NCI-H510A (cell line): ENCODE measurements around the gene HIVEP1.

Experiments used
- DNase-seq: peaks from one replicate; lab custom pipeline; 2025; lab: John Stamatoyannopoulos, UW

HIVEP1 gene

DNA sequence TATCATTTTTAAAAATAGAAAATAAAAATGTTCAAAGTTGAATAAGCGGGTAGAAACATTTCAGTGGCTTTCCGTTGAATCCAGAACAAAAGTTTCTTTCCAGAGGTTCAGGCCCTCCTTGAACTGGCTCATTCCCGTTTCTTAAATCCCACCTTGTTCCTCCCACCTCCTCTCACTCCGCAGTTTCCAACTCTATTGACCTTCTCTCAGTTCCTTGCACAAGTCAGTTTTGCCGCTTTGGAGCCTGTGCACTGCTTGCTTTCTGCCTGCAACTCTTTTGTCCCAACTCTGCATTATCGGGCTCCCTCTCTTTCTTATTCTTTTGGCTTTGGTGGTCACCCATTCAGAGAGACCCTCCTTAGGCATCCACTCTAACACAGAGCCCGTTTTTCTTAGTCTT lies 178.1 kb downstream of the HIVEP1 start:
- no peak for DNase-seq

DNA sequence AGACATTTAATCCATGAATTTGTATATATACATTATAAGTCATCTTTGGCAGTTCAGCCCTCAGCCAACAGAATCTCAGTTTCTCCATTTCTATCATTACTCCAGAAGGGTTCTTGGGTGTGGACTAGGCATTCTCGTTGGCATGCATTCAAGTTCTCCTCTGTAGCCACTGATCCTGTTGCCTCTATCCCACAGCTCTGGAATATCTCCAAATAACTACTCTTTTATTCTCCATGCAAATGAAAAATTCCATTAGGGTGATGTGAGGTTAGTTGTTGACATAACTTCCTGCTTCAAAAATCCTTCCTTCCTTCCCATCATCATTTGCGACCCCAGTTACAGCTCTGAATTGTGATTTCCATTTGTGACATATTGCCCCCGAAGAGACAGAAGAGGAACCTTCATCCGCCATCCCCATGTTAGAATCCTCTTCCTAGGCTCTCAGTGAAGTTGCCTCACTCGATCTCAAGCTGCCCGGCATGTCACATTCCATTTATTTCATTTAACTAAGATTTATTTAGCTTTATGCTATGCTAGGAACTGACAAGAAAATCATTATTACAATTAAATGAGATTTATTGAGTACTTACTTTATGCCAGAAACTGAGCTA lies 184.3 kb downstream of the HIVEP1 start:
- no peak for DNase-seq

DNA sequence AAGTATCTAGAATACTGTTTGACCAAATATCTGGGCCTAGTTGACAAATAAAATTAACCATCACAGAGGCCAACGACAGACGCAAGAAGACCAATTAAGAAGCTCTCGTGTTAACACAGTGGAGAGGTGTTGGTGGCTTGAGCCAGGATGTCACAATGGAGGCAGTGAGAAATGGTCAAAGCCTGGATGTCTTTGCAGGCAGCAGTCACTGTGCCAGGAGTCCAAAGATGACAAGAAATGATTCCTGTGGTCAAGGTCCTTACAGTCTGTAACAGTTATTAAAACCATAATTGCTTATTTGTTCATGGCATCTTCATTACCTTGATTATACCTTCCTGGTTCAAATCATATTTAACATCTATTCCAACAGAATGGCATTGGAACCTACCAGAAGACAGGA lies 186.7 kb downstream of the HIVEP1 start:
- DNase-seq = no peak

DNA sequence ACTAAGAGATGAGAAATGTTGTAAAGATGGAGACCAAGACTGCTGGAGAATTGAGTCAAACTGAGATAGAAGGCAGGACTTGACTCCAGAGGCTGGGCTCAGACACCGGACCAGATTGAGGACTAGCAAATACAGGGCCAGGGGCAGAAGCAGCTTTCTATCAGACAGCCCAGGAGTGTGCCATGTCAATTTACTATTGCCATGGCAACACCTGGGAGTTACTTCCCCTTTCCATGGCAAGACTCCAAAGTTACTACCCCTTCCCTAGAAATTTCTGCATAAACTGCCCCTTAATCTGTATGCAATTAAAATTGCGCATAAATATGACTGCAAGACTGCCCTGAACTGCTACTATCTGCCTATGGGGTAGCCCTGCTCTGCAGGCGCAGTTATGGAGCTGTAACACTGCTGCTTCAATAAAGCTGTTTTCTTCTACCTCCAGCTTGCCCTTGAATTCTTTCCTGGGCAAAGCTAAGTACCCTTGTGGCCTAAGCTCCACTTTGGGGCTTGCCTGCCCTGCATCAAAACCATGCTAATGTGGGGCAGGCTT lies 188.0 kb downstream of the HIVEP1 start:
- DNase-seq = no peak

DNA sequence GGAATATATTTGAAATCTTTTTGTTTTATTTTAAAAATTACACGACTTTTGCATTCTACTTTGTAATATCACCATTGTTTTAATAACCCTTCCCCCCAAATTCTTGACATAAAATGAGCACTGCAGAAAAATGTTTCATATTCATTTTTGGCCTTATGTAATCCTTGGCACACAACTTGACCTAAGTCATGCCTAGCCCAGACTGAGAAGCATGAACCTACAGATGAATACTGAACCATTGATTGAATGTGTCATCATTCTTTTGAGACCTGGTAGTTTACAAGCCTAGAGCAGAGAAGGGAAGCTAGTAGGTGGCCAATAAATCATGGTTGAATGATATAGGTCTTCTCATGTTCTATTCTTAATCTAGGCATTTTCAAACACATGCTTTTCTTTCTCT lies 188.6 kb downstream of the HIVEP1 start:
- no peak for DNase-seq

DNA sequence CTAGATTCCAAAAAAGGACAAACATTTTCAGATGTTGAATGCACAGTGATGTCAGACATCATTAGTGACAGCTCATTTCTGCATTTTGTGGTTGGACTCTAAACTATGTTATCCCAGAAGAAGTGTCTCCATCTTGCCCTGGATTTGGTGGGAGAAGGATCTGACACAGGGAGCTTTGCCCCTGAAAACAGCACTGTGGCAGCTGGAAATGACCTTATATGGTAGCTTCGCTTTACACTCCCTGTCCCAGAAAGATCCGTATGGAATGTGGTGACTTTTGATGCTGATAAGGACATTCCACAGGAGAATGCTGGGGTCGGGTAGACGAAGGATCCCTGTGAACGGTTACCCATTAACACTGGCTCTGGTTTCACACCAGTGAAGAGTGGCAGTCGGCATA lies 190.9 kb downstream of the HIVEP1 start:
- DNase-seq = no peak

DNA sequence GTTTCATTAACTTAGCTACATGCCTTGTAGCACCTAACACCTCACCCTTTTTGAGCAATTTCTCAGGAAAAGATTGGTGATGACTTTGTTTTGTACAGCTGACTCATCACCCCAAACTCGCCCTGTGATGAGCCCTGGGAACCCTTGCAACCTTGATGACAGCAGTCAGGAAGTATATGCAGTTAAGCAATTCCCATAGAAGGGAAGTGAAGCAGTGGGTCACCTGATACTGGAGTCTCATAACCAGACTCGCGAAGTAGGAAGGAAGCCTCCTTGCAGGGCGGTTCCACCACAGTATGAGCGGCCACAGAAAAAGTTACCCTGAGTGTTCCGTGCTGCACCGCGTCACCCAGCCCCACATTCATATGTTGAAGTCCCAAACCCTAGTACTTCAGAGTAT lies 196.1 kb downstream of the HIVEP1 start:
- no peak for DNase-seq

DNA sequence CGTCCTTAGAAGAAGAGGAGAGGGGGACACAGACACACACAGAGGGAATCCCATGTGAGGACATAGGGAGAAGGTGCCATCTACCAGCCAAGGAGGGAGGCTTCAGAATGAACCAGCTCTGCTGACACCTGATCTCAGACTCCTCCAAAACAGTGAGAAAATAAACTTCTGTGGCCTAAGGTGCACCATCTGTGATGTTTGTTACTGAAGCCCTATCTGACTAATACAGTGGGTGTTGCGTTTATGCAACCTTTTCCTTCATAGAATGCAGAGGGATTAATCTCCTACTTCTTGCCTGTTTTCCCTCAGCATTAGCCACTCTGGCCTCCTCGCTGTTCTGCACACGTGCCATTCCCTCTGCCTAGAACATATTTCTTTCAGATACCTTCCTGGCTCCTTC lies 196.6 kb downstream of the HIVEP1 start:
- DNase-seq = no peak
